ENCODE data around the gene ABCA13.
"Not testable (repeated sequence)": the region's sequence is repeated elsewhere in the genome, so short reads cannot be mapped to it uniquely, and the experiment has no call there.

Gene ABCA13

GRCh38 chr7:48171202-48171601, at the start of gene ABCA13:
TSS of gene ABCA13 (plus strand) at chr7:48171458. CDS start at chr7:48171484, 26 bp downstream.
- H3K36me3 ChIP-seq (ENCODE audit: control insufficient read depth, insufficient read depth, low read length), result no peaks in the 10 kb centered on the region
- H3K4me1 ChIP-seq (ENCODE audit: control insufficient read depth, insufficient read depth, low read length), result no peaks in the 10 kb centered on the region
- H3K4me3 ChIP-seq (ENCODE audit: low read length), result no peak within 1 kb of the TSS
- H3K27ac ChIP-seq (ENCODE audit: low read depth, low read length), result no peak within 1 kb of the TSS
- no peak within 1 kb of the TSS for H3K9ac ChIP-seq (ENCODE audit: low read length)
- H3K27me3 ChIP-seq (ENCODE audit: control insufficient read depth, insufficient read depth, low read length), result no peaks in the 10 kb centered on the region

GRCh38 chr7:48126037-48126436, 45.2 kb upstream of the ABCA13 start:
- Histone ChIP-seq H3K27ac (ENCODE audit: low read depth, low read length) (no peak overlapping the region), H3K36me3 (ENCODE audit: control insufficient read depth, insufficient read depth, low read length) (no peaks in the 10 kb centered on the region), H3K27me3 (ENCODE audit: control insufficient read depth, insufficient read depth, low read length) (no peaks in the 10 kb centered on the region), H3K4me3 (ENCODE audit: low read length) (no peak overlapping the region), H3K9ac (ENCODE audit: low read length) (no peak overlapping the region), H3K4me1 (ENCODE audit: control insufficient read depth, insufficient read depth, low read length) (no peaks in the 10 kb centered on the region)

GRCh38 chr7:48130658-48131108, 40.6 kb upstream of the ABCA13 start:
- H3K27me3 ChIP-seq (ENCODE audit: control insufficient read depth, insufficient read depth, low read length), result no peaks in the 10 kb centered on the region
- no peak overlapping the region for H3K4me3 ChIP-seq (ENCODE audit: low read length)
- no peak overlapping the region for H3K9ac ChIP-seq (ENCODE audit: low read length)
- no peaks in the 10 kb centered on the region for H3K4me1 ChIP-seq (ENCODE audit: control insufficient read depth, insufficient read depth, low read length)
- no peaks in the 10 kb centered on the region for H3K36me3 ChIP-seq (ENCODE audit: control insufficient read depth, insufficient read depth, low read length)
- no peak overlapping the region for H3K27ac ChIP-seq (ENCODE audit: low read depth, low read length)

- Histone ChIP-seq H3K27ac (ENCODE audit: low read depth, low read length) (no peak overlapping the region), H3K9ac (ENCODE audit: low read length) (no peak overlapping the region)
Observed at GRCh38 chr7:48132792-48133191, 38.5 kb upstream of the ABCA13 start.

GRCh38 chr7:48139459-48139858, 31.8 kb upstream of the ABCA13 start:
- Histone ChIP-seq H3K27ac (ENCODE audit: low read depth, low read length) (no peak overlapping the region), H3K4me3 (ENCODE audit: low read length) (no peak overlapping the region), H3K27me3 (ENCODE audit: control insufficient read depth, insufficient read depth, low read length) (no peaks in the 10 kb centered on the region), H3K9ac (ENCODE audit: low read length) (no peak overlapping the region), H3K36me3 (ENCODE audit: control insufficient read depth, insufficient read depth, low read length) (no peaks in the 10 kb centered on the region), H3K4me1 (ENCODE audit: control insufficient read depth, insufficient read depth, low read length) (no peaks in the 10 kb centered on the region)

More at GRCh38 chr7:48132792-48133191, 38.5 kb upstream of the ABCA13 start:
- H3K4me1 ChIP-seq (ENCODE audit: control insufficient read depth, insufficient read depth, low read length), result no peaks in the 10 kb centered on the region
- H3K36me3 ChIP-seq (ENCODE audit: control insufficient read depth, insufficient read depth, low read length), result no peaks in the 10 kb centered on the region
- no peaks in the 10 kb centered on the region for H3K27me3 ChIP-seq (ENCODE audit: control insufficient read depth, insufficient read depth, low read length)
- H3K4me3 ChIP-seq (ENCODE audit: low read length), result no peak overlapping the region

GRCh38 chr7:48140001-48140681, 31.1 kb upstream of the ABCA13 start:
- Histone ChIP-seq H3K27ac (ENCODE audit: low read depth, low read length) (no peak overlapping the region), H3K4me1 (ENCODE audit: control insufficient read depth, insufficient read depth, low read length) (no peaks in the 10 kb centered on the region), H3K27me3 (ENCODE audit: control insufficient read depth, insufficient read depth, low read length) (no peaks in the 10 kb centered on the region), H3K9ac (ENCODE audit: low read length) (no peak overlapping the region), H3K36me3 (ENCODE audit: control insufficient read depth, insufficient read depth, low read length) (no peaks in the 10 kb centered on the region), H3K4me3 (ENCODE audit: low read length) (peak overlapping the region; percentile 20)

GRCh38 chr7:48141521-48141920, 29.7 kb upstream of the ABCA13 start:
- H3K4me1 ChIP-seq (ENCODE audit: control insufficient read depth, insufficient read depth, low read length), result no peaks in the 10 kb centered on the region
- H3K27ac ChIP-seq (ENCODE audit: low read depth, low read length), result no peak overlapping the region
- no peak overlapping the region for H3K9ac ChIP-seq (ENCODE audit: low read length)
- no peak overlapping the region for H3K4me3 ChIP-seq (ENCODE audit: low read length)
- no peaks in the 10 kb centered on the region for H3K27me3 ChIP-seq (ENCODE audit: control insufficient read depth, insufficient read depth, low read length)
- no peaks in the 10 kb centered on the region for H3K36me3 ChIP-seq (ENCODE audit: control insufficient read depth, insufficient read depth, low read length)

- Histone ChIP-seq H3K4me1 (ENCODE audit: control insufficient read depth, insufficient read depth, low read length) (no peaks in the 10 kb centered on the region), H3K27ac (ENCODE audit: low read depth, low read length) (no peak overlapping the region), H3K4me3 (ENCODE audit: low read length) (no peak overlapping the region), H3K36me3 (ENCODE audit: control insufficient read depth, insufficient read depth, low read length) (no peaks in the 10 kb centered on the region), H3K9ac (ENCODE audit: low read length) (no peak overlapping the region), H3K27me3 (ENCODE audit: control insufficient read depth, insufficient read depth, low read length) (no peaks in the 10 kb centered on the region)
Observed at GRCh38 chr7:48144291-48144768, 26.9 kb upstream of the ABCA13 start.

- Histone ChIP-seq H3K36me3 (ENCODE audit: control insufficient read depth, insufficient read depth, low read length) (no peaks in the 10 kb centered on the region), H3K9ac (ENCODE audit: low read length) (no peak overlapping the region), H3K27me3 (ENCODE audit: control insufficient read depth, insufficient read depth, low read length) (no peaks in the 10 kb centered on the region), H3K4me1 (ENCODE audit: control insufficient read depth, insufficient read depth, low read length) (no peaks in the 10 kb centered on the region), H3K4me3 (ENCODE audit: low read length) (no peak overlapping the region), H3K27ac (ENCODE audit: low read depth, low read length) (no peak overlapping the region)
Observed at GRCh38 chr7:48147078-48147591, 24.1 kb upstream of the ABCA13 start.

- not testable (repeated sequence) for H3K27ac ChIP-seq (ENCODE audit: low read depth, low read length); H3K4me1 ChIP-seq (ENCODE audit: control insufficient read depth, insufficient read depth, low read length); H3K9ac ChIP-seq (ENCODE audit: low read length); H3K27me3 ChIP-seq (ENCODE audit: control insufficient read depth, insufficient read depth, low read length); H3K36me3 ChIP-seq (ENCODE audit: control insufficient read depth, insufficient read depth, low read length); H3K4me3 ChIP-seq (ENCODE audit: low read length)
Observed at GRCh38 chr7:48147690-48148089, 23.6 kb upstream of the ABCA13 start.

- Histone ChIP-seq H3K27ac (ENCODE audit: low read depth, low read length) (no peak overlapping the region), H3K4me1 (ENCODE audit: control insufficient read depth, insufficient read depth, low read length) (no peaks in the 10 kb centered on the region), H3K4me3 (ENCODE audit: low read length) (no peak overlapping the region), H3K36me3 (ENCODE audit: control insufficient read depth, insufficient read depth, low read length) (no peaks in the 10 kb centered on the region), H3K27me3 (ENCODE audit: control insufficient read depth, insufficient read depth, low read length) (no peaks in the 10 kb centered on the region), H3K9ac (ENCODE audit: low read length) (no peak overlapping the region)
Observed at GRCh38 chr7:48148311-48148710, 22.9 kb upstream of the ABCA13 start.

- H3K36me3 ChIP-seq (ENCODE audit: control insufficient read depth, insufficient read depth, low read length), result no peaks in the 10 kb centered on the region
- no peaks in the 10 kb centered on the region for H3K4me1 ChIP-seq (ENCODE audit: control insufficient read depth, insufficient read depth, low read length)
- H3K9ac ChIP-seq (ENCODE audit: low read length), result no peak overlapping the region
- no peaks in the 10 kb centered on the region for H3K27me3 ChIP-seq (ENCODE audit: control insufficient read depth, insufficient read depth, low read length)
- no peak overlapping the region for H3K4me3 ChIP-seq (ENCODE audit: low read length)
- no peak overlapping the region for H3K27ac ChIP-seq (ENCODE audit: low read depth, low read length)
Observed at GRCh38 chr7:48149058-48149457, 22.2 kb upstream of the ABCA13 start.

- H3K4me1 ChIP-seq (ENCODE audit: control insufficient read depth, insufficient read depth, low read length), result no peaks in the 10 kb centered on the region
Observed at GRCh38 chr7:48150086-48150485, 21.2 kb upstream of the ABCA13 start.

More at GRCh38 chr7:48150086-48150485, 21.2 kb upstream of the ABCA13 start:
- H3K9ac ChIP-seq (ENCODE audit: low read length), result no peak overlapping the region
- no peak overlapping the region for H3K4me3 ChIP-seq (ENCODE audit: low read length)
- H3K36me3 ChIP-seq (ENCODE audit: control insufficient read depth, insufficient read depth, low read length), result no peaks in the 10 kb centered on the region
- no peaks in the 10 kb centered on the region for H3K27me3 ChIP-seq (ENCODE audit: control insufficient read depth, insufficient read depth, low read length)
- H3K27ac ChIP-seq (ENCODE audit: low read depth, low read length), result no peak overlapping the region

Data from rectal smooth muscle tissue (tissue), 1 donor.